Activated CD4-positive, alpha-beta T cell treated with anti-CD3 and anti-CD28 coated beads, Interleukin-2, amount 50 U/mL, for 1 hour (primary cell): Measurements from ENCODE around the gene PLCH1.

ENCODE experiments used
- DNase-seq: peaks from one replicate; pipeline ENCODE4 v3.0.0-alpha.2; 2020

The PLCH1 gene

DNA sequence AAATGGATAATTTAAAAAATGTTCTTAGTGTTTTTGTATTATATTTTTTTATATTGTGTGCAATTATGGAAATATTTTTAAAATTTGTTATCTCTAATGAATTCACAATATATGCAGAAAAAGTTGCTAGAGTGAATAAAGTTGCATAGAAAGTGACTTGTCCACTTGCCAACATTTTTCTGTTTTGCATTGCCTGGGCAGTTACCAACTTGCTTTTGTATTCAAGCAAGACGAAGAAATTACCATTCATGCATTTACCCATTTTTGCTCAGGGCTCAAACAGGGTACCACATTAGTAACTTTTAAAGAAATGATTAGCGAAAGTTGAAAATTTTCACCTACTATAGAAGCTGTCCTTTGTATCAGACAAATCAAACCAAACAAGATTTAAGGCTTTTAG is 298.5 kb downstream of the PLCH1 start:
- DNase-seq, result no peak

DNA sequence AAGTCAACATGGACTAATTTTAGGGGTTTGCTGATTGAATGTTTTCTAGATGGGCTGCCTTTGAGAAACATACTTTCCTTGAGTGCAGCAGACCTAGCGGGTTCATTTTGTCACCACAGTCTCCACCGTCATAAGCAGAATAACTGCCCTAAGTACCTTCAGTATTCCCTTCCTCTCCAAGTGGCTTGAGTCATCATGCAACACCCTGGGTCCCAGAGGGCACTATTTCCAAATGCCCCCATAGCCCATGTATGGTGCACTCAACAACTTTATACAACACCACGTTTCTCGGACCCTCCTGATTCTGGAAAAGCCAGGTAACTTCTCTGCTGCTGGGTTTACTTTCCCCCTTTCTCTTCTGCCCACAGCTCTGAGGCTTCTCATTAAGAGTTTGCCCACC is 300.1 kb downstream of the PLCH1 start:
- DNase-seq, result no peak

- no peak for DNase-seq
Measured at GRCh38 chr3:155443815-155444214, 301.1 kb downstream of the PLCH1 start.

- DNase-seq, result no peak
Measured at GRCh38 chr3:155442072-155442471, 302.8 kb downstream of the PLCH1 start.

DNA sequence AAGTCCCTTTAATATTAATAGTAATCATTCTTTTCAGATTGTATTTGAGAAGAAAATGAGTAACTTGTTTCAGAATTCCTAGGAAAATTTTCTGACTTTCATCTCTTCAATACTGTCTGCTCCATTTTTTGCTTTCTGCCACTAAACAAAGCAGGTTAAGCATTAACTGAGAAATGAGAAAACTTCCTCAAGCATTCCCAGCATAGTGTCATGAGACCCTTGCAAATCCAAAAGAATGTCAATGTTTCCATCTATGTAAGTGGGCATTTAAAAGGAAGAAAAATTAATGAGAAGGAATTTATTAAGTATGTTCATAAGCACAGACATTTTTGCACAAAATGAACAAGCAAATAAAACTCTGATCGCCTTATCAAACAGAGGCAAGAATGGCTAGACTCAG is 303.4 kb downstream of the PLCH1 start:
- no peak for DNase-seq

- DNase-seq, result no peak
Measured at GRCh38 chr3:155441026-155441425, 303.8 kb downstream of the PLCH1 start.

DNA sequence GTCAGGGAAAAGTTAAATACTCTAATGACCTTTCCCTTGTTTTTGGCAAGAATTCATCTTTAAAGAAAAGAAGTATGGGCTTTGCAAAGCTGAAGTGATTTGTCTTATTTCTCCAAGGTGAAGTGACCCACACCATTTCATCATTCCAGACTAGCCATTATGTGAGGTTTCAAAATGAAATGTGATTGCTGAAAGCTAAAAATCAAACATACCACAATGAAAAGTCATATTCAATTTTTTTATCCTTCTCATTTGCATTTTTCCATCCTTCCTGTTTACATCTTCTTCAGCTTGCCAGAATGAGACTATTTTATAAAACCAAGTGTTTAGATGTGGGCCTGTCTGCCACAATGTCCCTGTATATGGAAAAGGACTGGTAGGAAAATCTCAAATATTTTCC is 309.1 kb downstream of the PLCH1 start:
- DNase-seq, result no peak

DNA sequence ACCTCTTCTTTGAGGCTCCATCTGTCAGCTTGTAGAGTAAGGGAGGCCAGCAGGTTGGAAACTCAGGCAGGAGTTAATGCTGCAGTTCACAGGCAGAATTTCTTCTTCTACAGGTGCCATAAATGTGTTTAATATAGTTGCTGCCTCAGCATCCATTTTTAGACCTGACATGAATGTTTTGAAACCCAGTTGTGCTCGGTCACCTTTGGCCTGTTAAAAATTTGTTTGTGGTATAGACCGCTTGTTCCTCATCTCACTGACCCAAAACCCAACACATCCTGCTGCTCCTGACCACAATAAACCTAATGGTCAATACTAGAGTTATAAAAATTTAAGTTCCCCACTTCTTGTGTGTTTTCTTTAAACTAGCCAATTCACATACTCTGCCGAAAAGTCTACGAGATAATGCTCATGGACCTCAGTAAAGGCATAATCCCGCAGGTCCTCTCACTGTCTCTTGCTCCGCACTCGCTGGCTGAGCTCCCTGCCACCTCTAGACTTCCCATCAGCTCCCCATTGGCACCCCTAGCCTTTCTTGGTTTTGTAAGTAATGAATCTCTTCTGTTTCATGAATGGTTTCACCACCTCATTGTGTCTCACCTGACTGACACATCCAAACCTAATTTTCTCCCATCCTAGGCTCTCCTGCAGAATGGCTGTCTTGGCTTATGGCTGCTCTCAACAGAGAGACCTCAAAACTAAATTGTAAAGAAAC is 312.9 kb downstream of the PLCH1 start:
- DNase-seq, result no peak

DNA sequence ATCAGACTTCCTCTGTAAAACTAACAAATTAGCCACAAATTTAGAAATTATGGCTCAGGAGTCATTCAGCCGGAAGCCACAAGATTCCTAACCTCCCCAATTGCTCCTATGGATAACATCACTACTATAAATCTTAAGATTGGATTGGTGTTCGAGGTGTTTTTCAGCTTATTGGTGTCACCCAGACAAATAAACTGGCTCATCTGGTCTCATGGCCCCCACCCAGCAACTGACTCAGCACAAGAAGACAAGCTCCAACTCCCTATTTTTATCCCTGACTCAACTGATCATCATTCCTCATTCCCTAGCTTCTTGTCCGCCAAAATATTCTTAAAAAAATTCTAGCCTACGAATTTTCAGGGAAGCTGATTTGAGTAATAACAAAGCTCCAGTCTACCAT is 316.3 kb downstream of the PLCH1 start:
- DNase-seq, result no peak

GRCh38 chr3:155426524-155427230 is 318.2 kb downstream of the PLCH1 start:
- DNase-seq, result no peak

- no peak for DNase-seq
Measured at GRCh38 chr3:155425396-155425795, 319.5 kb downstream of the PLCH1 start.

GRCh38 chr3:155424323-155424710 is 320.6 kb downstream of the PLCH1 start:
- DNase-seq, result no peak

DNA sequence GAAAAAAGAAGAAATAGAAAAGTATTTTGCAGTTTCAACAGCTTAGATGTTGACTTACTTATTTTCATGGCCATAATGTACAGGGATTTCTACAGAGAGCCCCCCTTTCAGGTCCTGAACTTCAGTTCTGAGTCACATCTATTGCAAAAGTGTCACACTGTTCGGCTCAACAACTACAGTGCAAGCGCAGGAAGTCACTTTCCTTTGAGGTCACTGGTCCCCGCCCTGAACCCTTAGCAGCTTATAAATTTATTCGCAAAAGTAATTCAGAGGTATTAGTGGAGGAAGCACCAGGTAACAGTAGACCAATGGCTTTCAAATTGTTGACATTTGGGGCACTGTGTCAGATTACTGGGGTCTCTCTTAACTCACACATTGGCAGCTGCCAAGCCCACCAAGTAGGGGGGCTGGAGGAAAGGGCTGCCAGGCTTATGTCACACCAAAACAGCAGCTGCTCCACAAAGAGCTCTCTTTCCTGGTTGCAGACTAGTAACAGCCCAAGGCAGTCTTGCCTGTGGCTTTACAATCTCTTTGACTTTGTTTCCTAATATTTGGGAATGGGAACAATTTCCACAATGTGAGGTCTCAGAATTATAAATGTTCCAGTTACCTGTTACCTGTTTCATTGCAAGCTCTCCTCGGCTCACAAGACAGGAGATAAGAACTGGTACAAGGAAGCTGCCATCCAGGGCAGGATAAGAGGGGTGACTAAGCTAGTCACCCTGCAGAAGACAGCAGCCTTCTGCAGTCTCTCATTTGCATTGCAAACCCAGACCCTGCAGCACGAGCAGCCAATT is 321.1 kb downstream of the PLCH1 start:
- no peak for DNase-seq

GRCh38 chr3:155420881-155421486 is 323.9 kb downstream of the PLCH1 start:
- DNase-seq, result no peak

- DNase-seq, result no peak
Measured at GRCh38 chr3:155420406-155420805, 324.5 kb downstream of the PLCH1 start.

DNA sequence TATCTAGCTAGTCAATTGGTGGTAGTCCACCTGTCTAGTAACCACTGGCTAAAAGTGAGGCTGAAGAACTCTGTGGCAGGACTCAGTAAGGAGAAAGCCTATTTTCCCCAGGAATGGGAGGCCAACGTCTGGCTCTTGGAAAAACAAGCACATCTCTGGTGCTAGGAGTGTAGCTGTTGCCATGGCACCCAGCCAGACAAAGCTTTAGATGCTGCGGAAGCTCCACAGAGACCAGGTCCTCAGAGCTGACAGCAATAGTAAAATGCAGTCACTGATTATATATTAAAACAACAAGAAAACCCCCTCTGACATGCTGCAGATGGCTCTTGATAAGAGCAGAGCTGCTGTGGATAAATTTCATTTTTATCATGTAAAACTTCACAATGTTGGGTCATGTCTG is 326.5 kb downstream of the PLCH1 start:
- DNase-seq, result no peak

GRCh38 chr3:155417119-155417517 is 327.8 kb downstream of the PLCH1 start:
- DNase-seq, result no peak

GRCh38 chr3:155416500-155417118 is 328.3 kb downstream of the PLCH1 start:
- no peak for DNase-seq

DNA sequence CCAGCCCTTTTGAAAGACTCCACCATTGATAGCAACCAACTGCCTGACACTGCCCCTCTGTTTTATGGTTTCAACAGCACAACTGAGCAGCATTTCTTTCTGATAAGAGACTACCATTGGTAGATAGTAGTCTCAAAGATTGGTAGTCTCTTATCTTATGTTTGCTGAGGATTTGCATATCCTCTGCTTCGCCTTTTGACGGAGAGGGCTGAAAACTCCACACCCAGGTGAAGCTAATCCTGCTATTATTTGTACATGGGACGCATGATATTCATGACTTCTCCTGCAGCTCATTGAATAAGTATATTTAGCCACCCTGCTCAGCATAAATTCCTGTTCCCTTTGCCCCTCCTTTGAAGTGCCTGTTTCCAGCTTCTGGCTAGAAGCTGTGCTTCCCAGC is 332.0 kb downstream of the PLCH1 start:
- no peak for DNase-seq

DNA sequence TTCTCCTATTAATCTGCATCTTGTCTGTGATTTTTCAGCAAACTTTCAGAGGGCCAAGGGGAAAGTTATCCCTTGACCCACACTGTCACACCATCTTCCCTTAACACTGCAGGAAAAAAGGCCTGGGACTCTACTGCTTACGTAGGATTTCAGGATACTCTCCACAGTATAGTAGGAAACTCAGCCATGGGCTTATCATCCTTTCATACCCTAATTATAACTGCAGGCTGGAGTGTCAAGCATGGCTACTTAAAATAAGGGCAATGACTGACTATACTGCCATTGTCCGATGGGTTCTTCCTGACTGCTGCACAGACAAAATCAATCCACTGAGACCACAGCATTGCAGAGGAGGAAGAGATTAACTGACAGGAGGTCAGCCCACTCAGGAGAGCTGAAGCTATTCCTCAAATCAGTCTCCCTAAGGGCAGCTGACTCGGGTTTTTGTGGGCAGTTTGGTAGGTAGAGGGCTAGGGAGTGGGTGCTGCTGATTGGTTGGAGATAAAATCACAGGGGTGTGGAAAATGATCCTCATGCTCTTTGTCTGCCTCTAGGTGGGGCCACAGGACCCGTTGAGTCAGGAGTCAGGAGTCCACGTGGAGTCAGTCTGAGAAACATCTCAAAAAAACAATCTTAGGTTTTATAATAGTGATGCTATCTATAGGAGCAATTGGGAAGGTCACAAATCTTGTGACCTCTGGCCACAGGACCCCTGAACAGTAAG is 333.2 kb downstream of the PLCH1 start:
- no peak for DNase-seq

GRCh38 chr3:155409336-155409735 is 335.5 kb downstream of the PLCH1 start:
- DNase-seq, result no peak

DNA sequence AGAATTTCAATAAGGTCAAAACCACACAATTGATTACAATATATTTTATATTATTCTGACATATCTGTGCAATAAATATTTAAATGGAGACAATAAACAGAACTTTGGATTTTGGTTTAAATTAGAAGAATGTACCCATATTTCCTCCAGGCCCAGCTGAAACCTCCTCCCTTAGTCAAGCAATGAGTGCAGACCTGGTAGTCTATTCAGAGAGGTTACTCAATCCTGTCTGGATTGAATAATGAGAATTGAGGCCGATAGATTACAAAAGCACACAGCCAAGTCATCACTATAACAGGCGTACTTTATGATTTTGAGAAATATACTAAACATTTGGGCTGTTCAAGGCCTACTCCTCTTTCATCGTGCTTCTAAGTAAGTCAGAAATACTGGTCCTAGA is 336.9 kb downstream of the PLCH1 start:
- no peak for DNase-seq
